ENCODE data around the gene MAP7. TPM values are rescaled to one million over a fixed set of nuclear protein-coding genes. Genes with fewer than 3 reads are reported as not detected.
A peak's percentile ranks its signal among the peaks of the same experiment; 100 is the strongest.

MAP7 gene
- total and polyA plus RNA-seq, 9 of the 15 experiments (the other 6 are each of a cell fraction or from before 2014, with no cell fraction given), result 0.76 to 7.7 (median 3.9) TPM

DNA sequence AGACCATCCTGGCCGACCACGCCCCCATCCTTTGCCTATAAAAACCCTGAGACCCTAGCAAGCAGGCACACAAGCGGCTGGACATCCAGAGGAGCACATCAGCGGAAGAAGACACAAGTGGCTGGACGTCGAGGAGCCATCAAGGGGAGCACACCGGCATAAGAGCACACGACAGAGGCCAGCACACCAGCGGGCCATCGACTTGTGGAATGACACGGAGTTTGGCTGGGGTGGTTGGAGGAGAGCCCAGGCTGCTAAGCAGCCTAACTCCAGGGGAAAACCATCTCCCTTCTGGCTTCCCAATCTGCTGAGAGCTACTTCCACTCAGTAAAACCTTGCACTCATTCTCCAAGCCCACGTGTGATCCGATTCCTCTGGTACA is 215.8 kb downstream of the MAP7 start (continued):
- TF ChIP-seq, protein P1, sequence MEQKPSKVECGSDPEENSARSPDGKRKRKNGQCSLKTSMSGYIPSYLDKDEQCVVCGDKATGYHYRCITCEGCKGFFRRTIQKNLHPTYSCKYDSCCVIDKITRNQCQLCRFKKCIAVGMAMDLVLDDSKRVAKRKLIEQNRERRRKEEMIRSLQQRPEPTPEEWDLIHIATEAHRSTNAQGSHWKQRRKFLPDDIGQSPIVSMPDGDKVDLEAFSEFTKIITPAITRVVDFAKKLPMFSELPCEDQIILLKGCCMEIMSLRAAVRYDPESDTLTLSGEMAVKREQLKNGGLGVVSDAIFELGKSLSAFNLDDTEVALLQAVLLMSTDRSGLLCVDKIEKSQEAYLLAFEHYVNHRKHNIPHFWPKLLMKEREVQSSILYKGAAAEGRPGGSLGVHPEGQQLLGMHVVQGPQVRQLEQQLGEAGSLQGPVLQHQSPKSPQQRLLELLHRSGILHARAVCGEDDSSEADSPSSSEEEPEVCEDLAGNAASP (IDR thresholded peaks at IDR 0.05), result no peak
- TF ChIP-seq NR3C1 (CRISPR knock-in tag; IDR thresholded peaks at IDR 0.05) (no peak), ZNF639 (CRISPR knock-in tag; conservative IDR thresholded peaks at IDR 0.05 in 1 of 2, IDR thresholded peaks at IDR 0.05 in 1 of 2) (no peak), RBM25 (IDR thresholded peaks at IDR 0.05; ENCODE audit: low read depth, low read length, severe bottlenecking) (no peak), TFE3 (CRISPR knock-in tag; IDR thresholded peaks at IDR 0.05) (no peak), XRCC3 (IDR thresholded peaks at IDR 0.05) (no peak), ZNF551 (CRISPR knock-in tag; IDR thresholded peaks at IDR 0.05) (no peak), TBL1XR1 (IDR thresholded peaks at IDR 0.05; ENCODE audit: low read length in 2 of 2) (no peak), ZBTB11 (CRISPR knock-in tag; IDR thresholded peaks at IDR 0.05) (no peak), ZNF584 (CRISPR knock-in tag; IDR thresholded peaks at IDR 0.05; ENCODE audit: low read depth) (no peak), DNMT1 (IDR thresholded peaks at IDR 0.05) (no peak), ZNF780A (CRISPR knock-in tag; IDR thresholded peaks at IDR 0.05) (no peak), ZNF79 (CRISPR knock-in tag; IDR thresholded peaks at IDR 0.05; ENCODE audit: low read depth) (no peak), ZNF224 (CRISPR knock-in tag; IDR thresholded peaks at IDR 0.05) (no peak), RBM22 (IDR thresholded peaks at IDR 0.05; ENCODE audit: low read depth, low read length, poor library complexity, severe bottlenecking) (no peak), TAF9B (IDR thresholded peaks at IDR 0.05; ENCODE audit: partially characterized antibody) (no peak), ZBTB8A (IDR thresholded peaks at IDR 0.05; ENCODE audit: partially characterized antibody) (no peak), RBFOX2 (IDR thresholded peaks at IDR 0.05; ENCODE audit: low read depth, low read length) (peak; percentile 59), DPF2 (IDR thresholded peaks at IDR 0.05) (no peak), HMGN3 (IDR thresholded peaks at IDR 0.05; ENCODE audit: borderline replicate concordance, extremely low read depth, insufficient read length, low read depth, low read length) (no peak), POLR2G (IDR thresholded peaks at IDR 0.05; ENCODE audit: low read depth, low read length) (peak; percentile 57)
